Activated T-cell treated with anti-CD3 and anti-CD28 coated beads, Interleukin-2, amount 50 U/mL, for 24 hours (primary cell): ENCODE measurements around the gene TGM1.
"Not testable (repeated sequence)": the region's sequence is repeated elsewhere in the genome, so short reads cannot be mapped to it uniquely, and the experiment has no call there.

Experiments
- DNase-seq: peaks from one replicate; pipeline ENCODE4 v3.0.0-alpha.2; 2020
- H3K27ac Mint-ChIP-seq: 2 replicates; pipeline ENCODE4 v1.8.0; 2020; ENCODE audit warnings: mild to moderate bottlenecking, mixed read lengths
- H3K27me3 Mint-ChIP-seq: 2 replicates; pipeline ENCODE4 v1.8.0; 2020; ENCODE audit warnings: mixed read lengths
- H3K36me3 Mint-ChIP-seq: 2 replicates; pipeline ENCODE4 v1.8.0; 2020; ENCODE audit warnings: low read depth, mixed read lengths
- H3K4me1 Mint-ChIP-seq: 2 replicates; pipeline ENCODE4 v1.8.0; 2020; ENCODE audit warnings: low read depth, mixed read lengths
- H3K4me3 Mint-ChIP-seq: 2 replicates; pipeline ENCODE4 v1.8.0; 2020; ENCODE audit warnings: mild to moderate bottlenecking, moderate library complexity, mixed read lengths
- H3K9me3 Mint-ChIP-seq: 2 replicates; pipeline ENCODE4 v1.8.0; 2020; ENCODE audit warnings: mixed read lengths

The TGM1 gene

DNA sequence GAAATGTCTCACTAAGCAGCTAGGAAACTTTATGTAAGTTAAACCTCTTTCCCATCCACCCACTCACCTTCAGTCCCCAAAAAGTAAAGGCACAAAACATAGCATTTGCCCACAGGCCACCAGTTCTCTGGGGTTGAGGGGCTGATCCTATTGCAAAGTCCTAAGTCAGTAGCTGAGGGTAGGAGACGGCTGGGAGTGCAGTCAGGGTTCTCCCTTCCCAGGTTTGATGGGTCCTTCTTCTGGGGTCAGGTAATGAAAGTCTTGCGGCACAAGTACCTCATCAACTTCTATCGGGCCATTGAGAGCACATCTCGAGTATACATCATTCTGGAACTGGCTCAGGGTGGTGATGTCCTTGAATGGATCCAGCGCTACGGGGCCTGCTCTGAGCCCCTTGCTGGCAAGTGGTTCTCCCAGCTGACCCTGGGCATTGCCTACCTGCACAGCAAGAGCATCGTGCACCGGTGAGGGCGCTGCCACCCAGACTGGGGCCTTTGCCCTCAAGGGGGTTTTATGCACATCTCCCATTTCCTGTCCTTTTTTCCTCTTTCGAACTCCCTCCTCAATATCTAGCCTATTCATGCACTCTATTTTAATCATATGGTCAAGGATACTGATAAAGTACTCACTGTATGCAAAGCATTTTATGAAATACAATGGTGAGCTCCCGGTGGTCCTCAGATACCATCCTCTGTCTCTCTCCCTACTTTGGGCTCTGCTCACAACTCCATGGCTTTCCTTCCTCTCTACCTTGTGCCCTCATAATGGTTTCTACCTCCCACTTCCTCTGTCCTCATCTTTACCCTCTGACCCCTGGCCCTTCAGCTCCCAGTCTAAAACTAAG lies 56.5 kb downstream of the TGM1 start:
- Mint-ChIP-seq H3K36me3 (peaks cover 95% of the 10 kb centered on the region), H3K27me3 (no peaks in the 10 kb centered on the region), H3K27ac (peak overlapping the region; percentile 58), H3K4me3 (no peak overlapping the region), H3K4me1 (peaks cover 57% of the 10 kb centered on the region), H3K9me3 (peaks cover 7% of the 10 kb centered on the region)
- DNase-seq = peak; percentile 23

DNA sequence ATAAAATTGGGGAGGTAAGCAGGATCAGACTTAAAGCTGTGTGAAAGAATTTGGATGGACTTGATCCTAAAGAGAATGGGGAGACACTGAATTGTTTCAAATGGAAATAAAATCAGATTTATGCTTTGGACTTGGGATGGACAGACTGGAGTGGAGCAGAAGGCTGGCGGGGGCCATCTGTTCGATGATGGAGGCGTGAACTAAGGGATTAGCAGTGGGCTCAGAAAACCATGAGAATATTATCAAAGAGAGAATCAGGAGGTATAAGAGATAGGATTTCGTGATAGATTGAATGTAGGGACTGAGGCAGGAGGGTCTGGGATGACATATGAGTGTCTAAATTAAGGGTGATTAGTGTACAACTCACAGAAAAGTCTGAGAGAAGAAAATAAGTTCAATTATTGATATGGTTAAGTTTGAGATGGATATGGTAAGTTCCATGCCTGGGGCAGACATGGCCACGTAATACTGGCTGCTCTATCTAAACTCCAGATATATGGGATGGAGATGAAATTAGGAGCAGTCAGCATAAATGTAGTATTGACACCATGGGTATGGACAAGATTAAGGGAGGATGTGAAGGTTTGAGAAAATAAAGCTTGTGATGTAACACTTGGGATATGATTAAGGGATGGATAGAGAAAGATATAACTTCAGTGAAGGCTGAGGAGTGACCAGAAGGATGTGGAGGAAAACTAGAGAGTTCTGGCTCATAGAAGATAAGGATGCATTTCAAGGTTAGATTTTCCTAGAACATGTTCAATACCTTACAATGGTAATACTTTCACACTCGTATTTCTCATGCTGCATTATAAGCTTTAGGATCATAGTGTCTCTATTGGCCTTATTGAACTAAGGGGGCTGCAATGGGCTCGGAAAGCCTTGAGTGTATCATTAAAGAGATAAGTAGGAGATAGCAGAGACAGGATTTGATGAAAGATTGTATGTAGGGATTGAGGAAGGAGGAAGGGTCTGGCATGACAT lies 58.5 kb downstream of the TGM1 start:
- no peak overlapping the region for H3K27ac Mint-ChIP-seq

DNA sequence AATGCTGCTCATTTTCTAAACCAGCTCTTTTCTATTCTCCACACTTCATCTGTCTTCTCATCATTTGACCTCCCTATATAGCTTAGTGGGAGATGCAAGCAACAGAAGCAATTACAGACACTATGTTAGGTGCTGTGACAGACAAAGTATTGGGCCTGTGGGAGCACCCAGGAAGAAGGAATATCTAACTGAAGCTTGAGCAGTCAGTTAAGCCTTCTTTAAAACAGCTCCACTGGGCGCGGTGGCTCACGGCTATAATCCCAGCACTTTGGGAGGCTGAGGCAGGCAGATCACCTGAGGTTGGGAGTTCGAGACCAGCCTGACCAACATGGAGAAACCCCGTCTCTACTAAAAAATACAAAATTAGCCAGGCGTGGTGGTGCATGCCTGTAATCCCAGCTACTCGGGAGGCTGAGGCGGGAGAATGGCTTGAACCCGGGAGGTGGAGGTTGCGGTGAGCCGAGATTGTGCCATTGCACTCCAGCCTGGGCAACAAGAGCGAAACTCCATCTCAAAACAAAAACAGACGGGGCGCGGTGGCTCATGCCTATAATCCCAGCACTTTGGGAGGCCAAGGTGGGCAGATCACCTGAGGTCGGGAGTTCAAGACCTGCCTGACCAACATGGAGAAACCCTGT lies 59.6 kb downstream of the TGM1 start:
- not testable (repeated sequence) for H3K4me3 Mint-ChIP-seq, H3K27ac Mint-ChIP-seq, H3K9me3 Mint-ChIP-seq, DNase-seq, H3K27me3 Mint-ChIP-seq
- Mint-ChIP-seq H3K4me1 (peaks cover 52% of the 10 kb centered on the region), H3K36me3 (peaks cover 93% of the 10 kb centered on the region)

More for the DNA sequence above, 58.5 kb downstream of the TGM1 start:
- H3K4me1 Mint-ChIP-seq = peaks cover 47% of the 10 kb centered on the region
- no peak overlapping the region for H3K4me3 Mint-ChIP-seq
- no peak for DNase-seq
- H3K36me3 Mint-ChIP-seq = peaks cover 92% of the 10 kb centered on the region
- peaks cover 7% of the 10 kb centered on the region for H3K9me3 Mint-ChIP-seq
- no peaks in the 10 kb centered on the region for H3K27me3 Mint-ChIP-seq

DNA sequence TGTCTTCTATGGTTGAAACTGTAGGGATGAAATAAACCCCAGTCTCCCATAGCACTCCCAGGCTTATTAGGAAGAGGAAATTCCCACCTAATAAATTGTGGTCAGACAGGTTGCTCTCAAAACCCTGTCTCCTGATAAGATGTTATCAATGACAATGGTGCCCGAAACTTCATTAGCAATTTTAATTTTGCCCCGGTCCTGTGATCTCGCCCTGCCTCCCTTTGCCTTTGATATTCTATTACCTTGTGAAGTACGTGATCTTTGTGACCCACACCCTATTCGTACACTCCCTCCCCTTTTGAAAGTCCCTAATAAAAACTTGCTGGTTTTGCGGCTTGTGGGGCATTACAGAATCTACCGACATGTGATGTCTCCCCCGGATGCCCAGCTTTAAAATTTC lies 60.4 kb downstream of the TGM1 start:
- peaks cover 46% of the 10 kb centered on the region for H3K4me1 Mint-ChIP-seq
- H3K27ac Mint-ChIP-seq, H3K9me3 Mint-ChIP-seq, H3K27me3 Mint-ChIP-seq, DNase-seq, H3K4me3 Mint-ChIP-seq: not testable (repeated sequence)
- peaks cover 89% of the 10 kb centered on the region for H3K36me3 Mint-ChIP-seq
